LHCN-M2 (cell line): ENCODE data around the gene NCKAP5. TPM values are rescaled to one million over a fixed set of nuclear protein-coding genes. Genes with fewer than 3 reads are reported as not detected.
A peak's percentile ranks its signal among the peaks of the same experiment; 100 is the strongest.

Source experiments
- DNase-seq: peaks from one replicate; pipeline ENCODE4 v3.0.0-alpha.2; 2012; ENCODE audit warnings: low read depth
- total RNA-seq: library from RNA; depleted of rRNA; stranded (reverse); fragments of >200 nt; gene quantifications from 2 replicates; pipeline ENCODE4 v1.2.3, GENCODE V29; 2014

Gene NCKAP5
- total RNA-seq, 1 experiment from 2014 or later: 0.40 TPM

DNA sequence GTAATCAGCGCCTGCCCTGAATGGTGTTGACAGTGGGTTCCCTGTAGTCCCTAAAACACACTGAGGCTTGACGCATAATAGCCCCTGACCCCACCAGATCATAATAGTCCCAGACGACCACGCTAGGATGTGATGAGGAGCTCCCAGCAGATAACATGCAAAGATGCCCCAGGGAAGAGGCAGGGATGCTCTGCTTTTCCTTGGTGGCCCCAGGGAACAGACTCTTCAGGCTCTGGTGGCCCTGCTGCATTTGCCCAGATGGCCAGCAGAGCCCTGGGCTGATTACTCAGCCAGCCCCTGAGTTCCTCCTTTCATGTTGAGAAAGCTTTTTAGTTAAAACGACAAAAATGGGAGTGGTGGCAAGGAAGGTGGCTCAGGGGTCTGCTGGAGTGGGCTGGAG is 5.9 kb upstream of the NCKAP5 start:
- no peak for DNase-seq

DNA sequence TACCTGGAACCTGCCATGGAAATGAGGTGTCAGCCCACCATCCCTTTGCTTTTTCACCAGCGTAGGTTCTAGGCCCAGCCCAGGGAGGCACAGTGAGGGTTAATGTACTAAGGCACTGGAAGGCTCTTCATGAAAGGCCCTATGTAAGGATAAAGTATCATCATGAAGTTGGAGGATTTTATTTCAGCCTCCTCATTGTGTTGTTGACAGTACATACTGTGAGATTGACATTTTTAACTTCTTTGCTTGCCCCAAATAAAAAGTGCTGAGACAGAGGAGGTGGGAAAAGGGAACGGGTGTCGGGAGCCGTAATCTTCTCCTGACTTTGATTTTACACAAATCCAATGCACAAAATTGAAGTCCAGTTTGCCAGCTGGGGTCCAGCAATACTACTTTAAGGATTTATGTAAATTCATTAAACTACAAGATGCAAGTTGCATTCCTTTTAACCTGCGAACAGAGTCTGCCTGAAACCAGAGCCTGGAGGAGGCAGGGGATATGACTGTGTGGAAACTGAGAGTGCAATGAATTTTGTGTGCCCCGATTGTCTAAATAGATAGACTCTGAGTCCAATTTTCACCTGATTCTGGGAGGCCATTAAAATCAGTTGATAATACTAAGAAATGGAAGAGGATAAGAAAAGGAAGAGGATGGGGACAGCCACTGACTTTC is 5.4 kb upstream of the NCKAP5 start:
- DNase-seq: no peak

DNA sequence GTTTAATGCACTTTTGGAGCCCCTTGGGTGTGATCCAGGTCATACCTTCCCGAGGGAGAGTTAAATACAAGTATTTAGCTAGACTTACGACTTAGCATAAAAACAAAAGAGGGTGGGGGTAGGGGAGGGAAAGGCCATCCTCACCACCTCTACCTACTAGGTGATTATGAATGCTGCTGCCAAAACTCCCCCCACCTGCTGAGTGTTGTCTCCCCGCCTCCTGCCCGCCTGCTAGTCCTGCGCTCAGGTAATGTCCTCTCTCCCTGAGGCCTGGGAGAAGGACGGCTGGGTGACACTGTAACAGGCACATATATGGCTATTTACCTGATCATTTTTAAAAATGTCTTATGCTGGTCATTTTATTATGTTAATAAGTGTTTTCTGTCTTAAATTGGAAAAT is 3.0 kb upstream of the NCKAP5 start:
- no peak for DNase-seq

GRCh38 chr2:133570542-133570941 is 2.3 kb upstream of the NCKAP5 start:
- DNase-seq: no peak

GRCh38 chr2:133569286-133569830 is 1.1 kb upstream of the NCKAP5 start:
- no peak for DNase-seq

GRCh38 chr2:133568598-133568997 is 335 bp upstream of the NCKAP5 start:
- DNase-seq: peak; percentile 25

- DNase-seq: no peak
These were observed 5.7 kb downstream of the NCKAP5 start for GRCh38 chr2:133562558-133562957.

- peak; percentile 43 for DNase-seq
These were observed 7.0 kb downstream of the NCKAP5 start for GRCh38 chr2:133561045-133561852.

- no peak for DNase-seq
These were observed 10.6 kb downstream of the NCKAP5 start for GRCh38 chr2:133557614-133558013.

GRCh38 chr2:133553838-133554408 is 14.3 kb downstream of the NCKAP5 start:
- DNase-seq: no peak

DNA sequence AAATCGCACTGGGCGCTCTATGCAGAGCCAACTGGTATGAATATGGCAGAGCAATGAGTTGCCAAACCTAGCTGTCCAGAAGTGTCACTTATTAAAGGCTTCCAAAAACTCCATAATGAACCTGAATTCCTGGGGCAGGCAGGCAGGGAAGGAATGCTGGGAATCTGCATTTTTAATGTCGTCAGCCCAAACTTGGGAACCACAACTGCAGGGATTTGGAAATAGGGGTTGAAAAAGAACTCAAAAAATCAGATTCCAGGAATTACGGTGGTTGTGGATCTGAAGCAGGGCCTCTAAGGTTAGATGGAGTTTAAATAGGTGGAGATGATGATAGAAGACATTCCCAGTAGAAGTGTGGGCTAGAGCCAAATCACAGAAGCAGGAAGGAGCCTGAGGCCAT is 15.0 kb downstream of the NCKAP5 start:
- DNase-seq: no peak

GRCh38 chr2:133552821-133553220 is 15.4 kb downstream of the NCKAP5 start:
- DNase-seq: no peak

GRCh38 chr2:133541797-133542196 is 26.5 kb downstream of the NCKAP5 start:
- no peak for DNase-seq

DNA sequence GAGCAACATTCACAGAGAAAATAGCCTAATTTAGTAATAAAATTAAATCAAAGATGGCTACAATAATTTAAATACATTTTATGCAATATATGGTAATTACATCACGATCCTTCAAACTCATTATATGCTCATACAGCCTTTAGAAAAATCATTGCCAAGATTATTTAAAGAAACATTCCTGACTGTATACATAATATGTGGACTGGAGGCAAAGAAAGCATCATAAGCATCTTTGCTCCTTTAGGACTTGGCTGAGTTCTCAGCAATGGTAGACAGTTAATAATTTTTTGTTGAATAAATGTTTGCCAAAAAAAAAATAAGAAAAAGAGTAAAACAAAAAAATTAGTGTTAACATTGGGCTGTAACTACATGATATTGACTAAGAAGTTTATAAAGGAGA is 26.9 kb downstream of the NCKAP5 start:
- no peak for DNase-seq

DNA sequence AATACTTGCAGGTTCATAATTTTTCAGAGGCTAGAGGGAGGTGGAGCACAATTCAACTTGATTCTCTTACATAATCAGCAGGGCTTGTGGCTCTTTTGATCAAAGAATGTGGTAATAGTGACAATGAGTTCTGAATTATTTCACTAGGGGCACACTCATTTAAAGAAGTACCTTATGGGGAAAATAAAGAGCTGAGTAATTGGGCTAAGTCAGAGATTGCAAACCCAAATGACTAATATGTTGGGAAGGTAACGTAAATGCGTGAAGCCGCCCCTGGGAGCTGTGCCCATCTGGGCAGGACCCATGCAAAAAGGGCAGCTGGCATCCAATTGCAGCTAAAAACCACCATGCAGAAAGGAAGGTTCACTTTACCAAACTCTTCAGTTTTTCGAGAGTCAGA is 35.3 kb downstream of the NCKAP5 start:
- DNase-seq: peak; percentile 62

DNA sequence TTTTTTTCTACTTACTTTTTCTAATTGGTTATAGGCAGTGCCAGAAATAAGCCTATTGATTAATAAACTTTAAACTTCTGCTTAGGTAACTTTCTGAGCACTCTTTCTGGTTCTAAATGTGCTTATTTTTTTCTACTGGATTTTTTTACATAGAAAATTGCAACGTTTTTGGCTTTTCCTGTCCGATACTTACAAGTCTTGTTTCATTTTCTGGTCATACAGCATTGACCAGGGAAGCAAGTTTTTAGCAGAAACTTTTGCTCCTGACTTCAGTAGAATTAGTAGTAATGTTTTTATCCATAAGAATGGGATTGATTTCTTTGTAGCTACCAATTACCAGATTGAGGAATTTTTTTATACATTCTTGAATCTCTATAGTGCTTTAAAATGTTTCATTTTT is 36.9 kb downstream of the NCKAP5 start:
- no peak for DNase-seq

GRCh38 chr2:133530645-133531044 is 37.6 kb downstream of the NCKAP5 start:
- no peak for DNase-seq

DNA sequence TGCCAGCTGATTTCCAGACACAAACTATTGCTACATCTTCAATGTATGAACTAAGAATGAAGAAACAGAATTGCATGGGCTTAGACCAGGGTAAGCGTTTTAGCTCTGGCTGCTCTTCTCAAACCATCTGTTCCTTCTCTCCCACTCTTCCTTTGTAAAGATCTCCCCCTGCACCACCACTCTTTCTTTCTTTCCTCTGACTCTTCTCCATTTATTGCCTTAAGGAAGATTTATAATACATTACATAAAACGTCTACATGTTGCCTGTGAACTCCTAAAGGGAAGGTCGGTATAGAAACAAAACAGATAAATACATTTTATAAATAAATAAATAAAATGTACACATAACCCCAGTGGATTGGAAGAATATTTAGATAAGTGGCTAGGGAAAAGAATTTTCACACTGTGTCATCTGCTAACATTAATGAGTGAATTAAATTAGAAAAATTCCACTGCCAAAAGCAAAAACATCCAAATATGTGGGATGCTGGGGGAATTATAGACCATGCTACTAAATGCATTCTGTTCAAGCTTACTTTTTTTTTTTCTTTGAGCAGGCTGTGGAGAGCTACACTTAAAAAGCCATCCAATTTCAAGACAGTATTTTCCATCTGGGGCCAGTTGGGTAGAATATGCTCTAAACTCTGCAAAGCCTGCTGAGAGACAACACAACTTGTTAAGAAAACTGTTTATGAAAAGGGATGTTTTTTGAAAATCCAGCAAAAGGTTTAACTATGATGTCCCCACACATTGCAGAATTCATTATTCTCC is 41.5 kb downstream of the NCKAP5 start:
- no peak for DNase-seq

DNA sequence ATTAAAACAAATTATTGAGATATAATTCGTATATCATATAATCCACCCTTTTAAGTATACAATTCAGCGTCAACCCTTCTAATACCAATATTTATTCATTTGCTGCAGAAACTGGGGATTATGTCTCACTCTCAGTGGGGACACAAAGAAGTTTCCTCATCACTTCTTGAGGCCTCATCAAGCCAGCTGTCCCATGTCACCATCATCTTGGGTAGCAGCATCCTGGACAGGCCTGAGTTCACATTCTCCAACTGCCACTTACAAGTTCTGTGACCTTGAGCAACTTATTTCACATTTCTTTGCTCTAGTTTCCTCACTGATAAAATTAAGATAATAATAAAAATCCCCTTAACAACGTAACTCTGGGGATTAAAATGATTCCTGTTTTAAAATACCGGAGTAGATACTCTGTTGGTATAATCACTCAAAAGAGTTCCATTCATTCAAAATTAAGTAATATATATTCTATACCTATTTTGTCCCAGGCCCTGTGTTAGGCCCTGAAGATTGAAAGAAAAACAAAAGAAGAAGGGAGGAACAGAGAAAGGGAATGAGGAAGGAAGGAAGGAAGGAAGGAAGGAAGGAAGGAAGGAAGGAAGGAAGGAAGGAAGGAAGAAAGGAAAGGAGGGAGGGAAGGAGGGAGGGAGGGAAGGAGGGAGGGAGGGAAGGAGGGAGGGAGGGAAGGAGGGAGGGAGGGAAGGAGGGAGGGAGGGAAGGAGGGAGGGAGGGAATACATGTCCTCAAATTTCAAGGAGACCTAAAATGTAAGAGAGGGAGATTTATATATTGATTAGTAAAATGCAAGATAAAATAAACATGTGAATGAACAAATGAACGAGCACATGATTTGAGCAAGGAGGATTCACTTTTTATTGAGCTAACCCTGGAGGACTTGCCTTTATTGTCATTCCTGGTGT is 42.4 kb downstream of the NCKAP5 start:
- no peak for DNase-seq

DNA sequence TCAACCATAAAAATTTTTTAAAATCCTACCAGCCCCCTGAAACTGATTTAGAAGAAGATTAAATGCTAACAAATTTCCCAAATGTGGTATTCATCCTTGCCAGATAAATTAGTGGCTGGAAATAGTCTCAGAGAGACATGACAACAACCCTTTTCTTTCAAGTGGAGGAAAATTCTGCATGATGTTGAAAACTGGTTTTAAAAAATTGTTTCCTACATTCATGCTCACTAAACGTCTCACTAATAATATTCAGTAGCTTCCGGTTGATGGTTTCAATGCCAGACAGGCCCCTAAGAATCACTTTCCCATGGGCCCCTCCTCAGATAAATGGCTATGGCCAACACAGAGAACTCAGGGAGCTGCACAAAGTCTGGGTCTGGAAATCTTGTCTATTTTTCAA is 43.2 kb downstream of the NCKAP5 start:
- DNase-seq: no peak

DNA sequence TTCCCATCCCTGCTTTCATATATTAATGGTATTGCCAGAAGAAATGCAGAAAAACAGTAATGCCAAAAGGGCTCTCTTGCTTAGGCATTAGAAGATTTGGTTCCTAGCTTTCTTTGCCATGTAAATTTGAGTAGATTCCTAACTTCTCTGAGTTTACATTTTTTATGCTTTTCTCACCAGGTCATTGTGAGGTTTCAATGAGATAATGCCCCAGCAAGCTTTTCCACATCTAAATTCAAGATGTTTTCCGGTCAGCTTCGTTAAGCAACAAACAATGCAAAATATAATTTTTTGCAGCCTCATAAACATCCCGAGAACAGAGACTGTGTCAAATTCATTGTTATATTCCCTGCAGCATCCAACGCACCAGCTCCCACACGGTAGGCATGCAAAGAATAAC is 44.9 kb downstream of the NCKAP5 start:
- no peak for DNase-seq
